Ovary (tissue), 3 donors: ENCODE measurements around the gene KCNQ5.

Experiments
- POLR2A ChIP-seq: fragments of 450-650 bp; IDR thresholded peaks from one replicate; pipeline ENCODE4 v1.6.1; 2017; ENCODE audit warnings: antibody characterized with exemption, mild to moderate bottlenecking, moderate library complexity
- TF ChIP-seq, protein P1 (sequence below), 3 donors: fragments of 450-650 bp in 2 of 3; fragments of 200-600 bp in 1 of 3; IDR thresholded peaks; one replicate each; pipeline versions ENCODE4 v1.5.1 to v1.8.0; 2016 to 2022; ENCODE audit warnings: antibody characterized with exemption in 3 of 3, mild to moderate bottlenecking in 1 of 3
- donor health status: DM: no; HTN: no; CAD: no.

DNA sequence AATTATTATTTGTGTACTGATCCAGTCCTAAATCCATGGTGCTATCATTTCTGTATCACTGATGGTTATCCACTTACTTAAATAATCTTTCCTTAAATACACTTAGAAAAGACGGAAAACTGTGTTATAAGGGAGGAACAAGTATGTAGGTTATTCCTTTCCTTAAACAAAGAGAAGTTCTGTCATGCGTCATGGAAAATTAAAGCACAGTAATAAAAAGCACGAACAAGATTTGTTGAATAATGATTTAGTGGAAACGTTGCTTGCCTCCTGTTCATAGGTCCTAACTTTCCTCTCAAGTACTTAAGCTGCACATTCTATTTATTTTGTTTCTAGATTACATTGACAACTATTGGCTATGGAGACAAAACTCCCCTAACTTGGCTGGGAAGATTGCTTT is 483.1 kb downstream of the KCNQ5 start:
- TF ChIP-seq POLR2A = no peak
- TF ChIP-seq, protein P1, sequence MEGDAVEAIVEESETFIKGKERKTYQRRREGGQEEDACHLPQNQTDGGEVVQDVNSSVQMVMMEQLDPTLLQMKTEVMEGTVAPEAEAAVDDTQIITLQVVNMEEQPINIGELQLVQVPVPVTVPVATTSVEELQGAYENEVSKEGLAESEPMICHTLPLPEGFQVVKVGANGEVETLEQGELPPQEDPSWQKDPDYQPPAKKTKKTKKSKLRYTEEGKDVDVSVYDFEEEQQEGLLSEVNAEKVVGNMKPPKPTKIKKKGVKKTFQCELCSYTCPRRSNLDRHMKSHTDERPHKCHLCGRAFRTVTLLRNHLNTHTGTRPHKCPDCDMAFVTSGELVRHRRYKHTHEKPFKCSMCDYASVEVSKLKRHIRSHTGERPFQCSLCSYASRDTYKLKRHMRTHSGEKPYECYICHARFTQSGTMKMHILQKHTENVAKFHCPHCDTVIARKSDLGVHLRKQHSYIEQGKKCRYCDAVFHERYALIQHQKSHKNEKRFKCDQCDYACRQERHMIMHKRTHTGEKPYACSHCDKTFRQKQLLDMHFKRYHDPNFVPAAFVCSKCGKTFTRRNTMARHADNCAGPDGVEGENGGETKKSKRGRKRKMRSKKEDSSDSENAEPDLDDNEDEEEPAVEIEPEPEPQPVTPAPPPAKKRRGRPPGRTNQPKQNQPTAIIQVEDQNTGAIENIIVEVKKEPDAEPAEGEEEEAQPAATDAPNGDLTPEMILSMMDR (IDR thresholded peaks at IDR 0.05) = no peak
